Calu3 (cell line): ENCODE results near the gene ENDOU. TPM values are rescaled to one million over a fixed set of nuclear protein-coding genes. Genes with fewer than 3 reads are reported as not detected.

Source experiments
- BruUV-seq: library from RNA; stranded (reverse); fragments of 400-500 nt; replicated peaks from 2 replicates; lab custom pipeline; 2021; lab: Mats Ljungman, UMichigan
- CTCF ChIA-PET: fragments of 300-600 bp; sonication (Branson Sonifier 250); formaldehyde crosslinking; loops from one replicate; lab custom pipeline; 2022; ENCODE audit warnings: antibody characterized with exemption; lab: Charles Lee
- DNase-seq: peaks from one replicate; pipeline ENCODE4 v3.0.0; 2022
- H3K27ac Mint-ChIP-seq: one replicate; pipeline ENCODE4 v1.8.0; 2022; ENCODE audit warnings: mixed read lengths; ENCODE audit not compliant: unreplicated experiment
- H3K27me3 Mint-ChIP-seq: one replicate; pipeline ENCODE4 v1.8.0; 2022; ENCODE audit warnings: mixed read lengths; ENCODE audit not compliant: unreplicated experiment
- H3K36me3 Mint-ChIP-seq: one replicate; pipeline ENCODE4 v1.8.0; 2022; ENCODE audit warnings: mild to moderate bottlenecking, moderate library complexity, mixed read lengths; ENCODE audit not compliant: insufficient read depth, unreplicated experiment
- H3K4me1 Mint-ChIP-seq: one replicate; pipeline ENCODE4 v1.8.0; 2022; ENCODE audit warnings: mild to moderate bottlenecking, low read depth, mixed read lengths; ENCODE audit not compliant: unreplicated experiment
- H3K4me3 Mint-ChIP-seq: one replicate; pipeline ENCODE4 v1.8.0; 2022; ENCODE audit warnings: mild to moderate bottlenecking, low read depth, moderate library complexity, mixed read lengths; ENCODE audit not compliant: unreplicated experiment
- H3K9me3 Mint-ChIP-seq: one replicate; pipeline ENCODE4 v1.8.0; 2022; ENCODE audit warnings: low read depth, mixed read lengths; ENCODE audit not compliant: unreplicated experiment
- CTCF ChIP-seq: fragments of 200-600 bp; IDR thresholded peaks from one replicate; pipeline ENCODE4 v1.8.0; 2022; ENCODE audit warnings: antibody characterized with exemption; ENCODE audit not compliant: unreplicated experiment
- intact Hi-C: fragments of 100-400 bp; cut with micrococcal nuclease; formaldehyde crosslinking; loops from one replicate; pipeline ENCODE4 v1.10.0; 2022; ENCODE audit not compliant: unreplicated experiment
- total RNA-seq: library from RNA; stranded (reverse); gene quantifications from 2 replicates; pipeline ENCODE4 v1.2.3, GENCODE V29; 2022

The ENDOU gene
- total RNA-seq, 1 experiment from 2014 or later: not detected

GRCh38 chr12:47766502-47767215, 41.4 kb upstream of the ENDOU start:
- Mint-ChIP-seq H3K9me3 (no peaks in the 10 kb centered on the region), H3K27ac (no peak overlapping the region), H3K36me3 (no peaks in the 10 kb centered on the region), H3K4me3 (no peak overlapping the region), H3K27me3 (no peaks in the 10 kb centered on the region), H3K4me1 (no peaks in the 10 kb centered on the region)
- intact Hi-C loops: loop anchor here (1.0 kb wide), 1 partner anchor 22 kb away; no protein-coding TSS in a partner anchor
- no peak for TF ChIP-seq CTCF
- BruUV-seq: no TSS peak
- CTCF ChIA-PET: interaction anchor here (0.6 to 3.6 kb wide), 8 partner anchors 9 to 71 kb away, joined by 3 to 75 read pairs (median 6); no protein-coding TSS in a partner anchor
- DNase-seq: no peak

GRCh38 chr12:47763481-47764346, 38.4 kb upstream of the ENDOU start:
- no peak for TF ChIP-seq CTCF
- Mint-ChIP-seq H3K4me1 (no peaks in the 10 kb centered on the region), H3K27ac (no peak overlapping the region), H3K4me3 (no peak overlapping the region), H3K27me3 (no peaks in the 10 kb centered on the region), H3K36me3 (peaks cover 6% of the 10 kb centered on the region), H3K9me3 (no peaks in the 10 kb centered on the region)
- intact Hi-C loops: no loop called here
- no peak for DNase-seq
- CTCF ChIA-PET: interaction anchor here (1.5 kb wide), 1 partner anchor 20 kb away, joined by 5 read pairs; no protein-coding TSS in a partner anchor
- BruUV-seq: no TSS peak

GRCh38 chr12:47762850-47763465, 37.7 kb upstream of the ENDOU start:
- H3K27me3 Mint-ChIP-seq: no peaks in the 10 kb centered on the region
- H3K4me3 Mint-ChIP-seq: no peak overlapping the region
- DNase-seq: no peak
- no peaks in the 10 kb centered on the region for H3K4me1 Mint-ChIP-seq
- H3K36me3 Mint-ChIP-seq: peaks cover 7% of the 10 kb centered on the region
- H3K9me3 Mint-ChIP-seq: no peaks in the 10 kb centered on the region
- CTCF ChIA-PET: interaction anchor here (1.5 kb wide), 1 partner anchor 19 kb away, joined by 5 read pairs; no protein-coding TSS in a partner anchor
- H3K27ac Mint-ChIP-seq: no peak overlapping the region
- intact Hi-C loops: no loop called here
- BruUV-seq: no TSS peak
- TF ChIP-seq CTCF: no peak
